Activated naive CD8-positive, alpha-beta T cell (primary cell): ENCODE results near the gene MICAL3.

Source experiments
- H3K27ac Mint-ChIP-seq: one replicate; pipeline ENCODE4 v1.8.0; 2021; ENCODE audit warnings: mixed read lengths
- H3K27me3 Mint-ChIP-seq: one replicate; pipeline ENCODE4 v1.8.0; 2021; ENCODE audit warnings: mixed read lengths
- H3K36me3 Mint-ChIP-seq: one replicate; pipeline ENCODE4 v1.8.0; 2021; ENCODE audit warnings: mixed read lengths
- H3K4me1 Mint-ChIP-seq: one replicate; pipeline ENCODE4 v1.8.0; 2021; ENCODE audit warnings: low read depth, mixed read lengths
- H3K4me3 Mint-ChIP-seq: one replicate; pipeline ENCODE4 v1.8.0; 2021; ENCODE audit warnings: mild to moderate bottlenecking, mixed read lengths
- H3K9me3 Mint-ChIP-seq: one replicate; pipeline ENCODE4 v1.8.0; 2021; ENCODE audit warnings: low read depth, mixed read lengths

The MICAL3 gene

GRCh38 chr22:17810570-17811116 lies 213.7 kb downstream of the MICAL3 start:
- Mint-ChIP-seq H3K9me3 (no peaks in the 10 kb centered on the region), H3K27me3 (no peaks in the 10 kb centered on the region), H3K4me3 (no peak overlapping the region), H3K4me1 (no peaks in the 10 kb centered on the region), H3K27ac (no peak overlapping the region), H3K36me3 (peaks cover 2% of the 10 kb centered on the region)

- Mint-ChIP-seq H3K4me1 (no peaks in the 10 kb centered on the region), H3K36me3 (peaks cover 2% of the 10 kb centered on the region), H3K4me3 (no peak overlapping the region), H3K27ac (no peak overlapping the region), H3K9me3 (no peaks in the 10 kb centered on the region), H3K27me3 (no peaks in the 10 kb centered on the region)
Measured at GRCh38 chr22:17808693-17809403, 215.5 kb downstream of the MICAL3 start.

- no peak overlapping the region for H3K4me3 Mint-ChIP-seq
- no peaks in the 10 kb centered on the region for H3K27me3 Mint-ChIP-seq
- H3K36me3 Mint-ChIP-seq = peaks cover 5% of the 10 kb centered on the region
- no peaks in the 10 kb centered on the region for H3K4me1 Mint-ChIP-seq
- H3K9me3 Mint-ChIP-seq = no peaks in the 10 kb centered on the region
- H3K27ac Mint-ChIP-seq = no peak overlapping the region
Measured at GRCh38 chr22:17807578-17808410, 216.6 kb downstream of the MICAL3 start.

GRCh38 chr22:17807086-17807485 lies 217.3 kb downstream of the MICAL3 start:
- Mint-ChIP-seq H3K27me3 (no peaks in the 10 kb centered on the region), H3K36me3 (peaks cover 5% of the 10 kb centered on the region)

GRCh38 chr22:17806437-17806836 lies 217.9 kb downstream of the MICAL3 start:
- Mint-ChIP-seq H3K4me1 (no peaks in the 10 kb centered on the region), H3K36me3 (peaks cover 5% of the 10 kb centered on the region), H3K9me3 (no peaks in the 10 kb centered on the region), H3K27me3 (no peaks in the 10 kb centered on the region), H3K4me3 (no peak overlapping the region), H3K27ac (no peak overlapping the region)

More at GRCh38 chr22:17807086-17807485, 217.3 kb downstream of the MICAL3 start:
- Mint-ChIP-seq H3K27ac (no peak overlapping the region), H3K9me3 (no peaks in the 10 kb centered on the region), H3K4me3 (no peak overlapping the region), H3K4me1 (no peaks in the 10 kb centered on the region)

GRCh38 chr22:17804331-17805080 lies 219.9 kb downstream of the MICAL3 start:
- peaks cover 5% of the 10 kb centered on the region for H3K36me3 Mint-ChIP-seq
- H3K27me3 Mint-ChIP-seq = no peaks in the 10 kb centered on the region
- H3K27ac Mint-ChIP-seq = no peak overlapping the region
- no peaks in the 10 kb centered on the region for H3K9me3 Mint-ChIP-seq
- H3K4me3 Mint-ChIP-seq = no peak overlapping the region
- H3K4me1 Mint-ChIP-seq = no peaks in the 10 kb centered on the region

GRCh38 chr22:17803609-17804270 lies 220.6 kb downstream of the MICAL3 start:
- Mint-ChIP-seq H3K27me3 (no peaks in the 10 kb centered on the region), H3K4me3 (no peak overlapping the region), H3K36me3 (peaks cover 3% of the 10 kb centered on the region), H3K27ac (no peak overlapping the region), H3K9me3 (no peaks in the 10 kb centered on the region), H3K4me1 (no peaks in the 10 kb centered on the region)

GRCh38 chr22:17802822-17803221 lies 221.5 kb downstream of the MICAL3 start:
- H3K36me3 Mint-ChIP-seq = peaks cover 3% of the 10 kb centered on the region
- no peak overlapping the region for H3K4me3 Mint-ChIP-seq
- H3K27me3 Mint-ChIP-seq = no peaks in the 10 kb centered on the region
- no peak overlapping the region for H3K27ac Mint-ChIP-seq
- H3K9me3 Mint-ChIP-seq = no peaks in the 10 kb centered on the region
- no peaks in the 10 kb centered on the region for H3K4me1 Mint-ChIP-seq

GRCh38 chr22:17802411-17802810 lies 221.9 kb downstream of the MICAL3 start:
- H3K27ac Mint-ChIP-seq = no peak overlapping the region
- H3K27me3 Mint-ChIP-seq = no peaks in the 10 kb centered on the region
- H3K36me3 Mint-ChIP-seq = peaks cover 3% of the 10 kb centered on the region
- H3K9me3 Mint-ChIP-seq = no peaks in the 10 kb centered on the region
- no peaks in the 10 kb centered on the region for H3K4me1 Mint-ChIP-seq
- H3K4me3 Mint-ChIP-seq = no peak overlapping the region

- Mint-ChIP-seq H3K36me3 (no peaks in the 10 kb centered on the region), H3K27me3 (no peaks in the 10 kb centered on the region), H3K9me3 (no peaks in the 10 kb centered on the region), H3K27ac (no peak overlapping the region), H3K4me3 (no peak overlapping the region), H3K4me1 (no peaks in the 10 kb centered on the region)
Measured at GRCh38 chr22:17797721-17798559, 226.4 kb downstream of the MICAL3 start.

- Mint-ChIP-seq H3K9me3 (no peaks in the 10 kb centered on the region), H3K27me3 (no peaks in the 10 kb centered on the region), H3K4me1 (no peaks in the 10 kb centered on the region), H3K4me3 (no peak overlapping the region), H3K27ac (no peak overlapping the region), H3K36me3 (no peaks in the 10 kb centered on the region)
Measured at GRCh38 chr22:17796695-17797094, 227.7 kb downstream of the MICAL3 start.

- no peaks in the 10 kb centered on the region for H3K9me3 Mint-ChIP-seq
- no peak overlapping the region for H3K4me3 Mint-ChIP-seq
- no peaks in the 10 kb centered on the region for H3K4me1 Mint-ChIP-seq
- no peak overlapping the region for H3K27ac Mint-ChIP-seq
- no peaks in the 10 kb centered on the region for H3K27me3 Mint-ChIP-seq
- no peaks in the 10 kb centered on the region for H3K36me3 Mint-ChIP-seq
Measured at GRCh38 chr22:17795661-17796548, 228.5 kb downstream of the MICAL3 start.
